Neutrophil (primary cell): ENCODE data around the gene ZNF556.
"Not testable (repeated sequence)": the region's sequence is repeated elsewhere in the genome, so short reads cannot be mapped to it uniquely, and the experiment has no call there.

Experiments
- H3K27ac ChIP-seq: fragments of 200-600 bp; sonication (generic); 2 replicates; pipeline ENCODE4 v1.5.1; 2016; ENCODE audit warnings: mild to moderate bottlenecking, moderate library complexity
- H3K27me3 ChIP-seq: fragments of 200-600 bp; sonication (generic); 2 replicates; pipeline ENCODE4 v1.6.0; 2016; ENCODE audit warnings: mild to moderate bottlenecking
- H3K36me3 ChIP-seq: fragments of 200-600 bp; sonication (generic); 2 replicates; pipeline ENCODE4 v1.5.1; 2017
- H3K4me1 ChIP-seq, 2 experiments: fragments of 200-600 bp in 1 of 2; sonication (generic) in 1 of 2; 1 replicate in 1 of 2; 2 replicates in 1 of 2; pipeline versions ENCODE4 v1.5.1 to v1.6.1; 2013 to 2016; ENCODE audit warnings: low read depth in 1 of 2, low read length in 1 of 2, mild to moderate bottlenecking in 1 of 2, moderate library complexity in 1 of 2; ENCODE audit not compliant: control insufficient read depth in 1 of 2, insufficient read depth in 1 of 2
- H3K4me3 ChIP-seq, 2 experiments: fragments of 200-600 bp in 1 of 2; sonication (generic) in 1 of 2; 1 replicate in 1 of 2; 2 replicates in 1 of 2; pipeline ENCODE4 v1.5.1; 2013 to 2016; ENCODE audit warnings: low read depth in 1 of 2, low read length in 1 of 2, mild to moderate bottlenecking in 1 of 2, moderate library complexity in 1 of 2
- H3K9me3 ChIP-seq: fragments of 200-600 bp; sonication (generic); 2 replicates; pipeline ENCODE4 v1.5.1; 2016
- TF ChIP-seq, protein P1 (sequence below): fragments of 200-600 bp; sonication (generic); IDR thresholded peaks from 2 replicates; pipeline ENCODE4 v1.5.1; 2016; ENCODE audit warnings: antibody characterized with exemption

ZNF556 gene

DNA sequence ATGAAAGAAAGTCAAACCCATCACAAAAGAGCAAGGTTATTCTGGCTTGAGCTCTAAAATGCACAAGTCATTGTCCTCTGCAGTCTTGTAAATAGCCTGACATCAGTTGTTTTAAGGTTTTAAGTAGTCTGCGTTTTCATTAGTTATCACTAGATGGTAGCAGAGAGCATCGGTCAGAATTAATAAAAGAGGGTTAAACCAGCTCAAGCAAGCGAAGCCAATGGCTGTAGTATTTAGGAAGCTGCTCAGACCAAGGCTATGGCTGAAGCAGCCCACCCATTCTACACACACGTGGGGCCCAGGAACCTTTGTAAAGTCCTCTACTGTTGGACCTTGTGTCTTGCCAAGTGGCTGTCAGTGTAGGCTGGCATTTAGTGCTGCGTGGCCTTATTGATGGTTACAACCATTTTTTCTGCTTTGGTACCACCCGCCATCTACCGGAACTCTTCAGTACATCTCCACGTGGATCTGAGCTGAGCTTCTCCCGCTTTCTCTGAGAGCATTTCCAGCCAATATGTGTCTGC is 20.3 kb downstream of the ZNF556 start:
- TF ChIP-seq, protein P1, sequence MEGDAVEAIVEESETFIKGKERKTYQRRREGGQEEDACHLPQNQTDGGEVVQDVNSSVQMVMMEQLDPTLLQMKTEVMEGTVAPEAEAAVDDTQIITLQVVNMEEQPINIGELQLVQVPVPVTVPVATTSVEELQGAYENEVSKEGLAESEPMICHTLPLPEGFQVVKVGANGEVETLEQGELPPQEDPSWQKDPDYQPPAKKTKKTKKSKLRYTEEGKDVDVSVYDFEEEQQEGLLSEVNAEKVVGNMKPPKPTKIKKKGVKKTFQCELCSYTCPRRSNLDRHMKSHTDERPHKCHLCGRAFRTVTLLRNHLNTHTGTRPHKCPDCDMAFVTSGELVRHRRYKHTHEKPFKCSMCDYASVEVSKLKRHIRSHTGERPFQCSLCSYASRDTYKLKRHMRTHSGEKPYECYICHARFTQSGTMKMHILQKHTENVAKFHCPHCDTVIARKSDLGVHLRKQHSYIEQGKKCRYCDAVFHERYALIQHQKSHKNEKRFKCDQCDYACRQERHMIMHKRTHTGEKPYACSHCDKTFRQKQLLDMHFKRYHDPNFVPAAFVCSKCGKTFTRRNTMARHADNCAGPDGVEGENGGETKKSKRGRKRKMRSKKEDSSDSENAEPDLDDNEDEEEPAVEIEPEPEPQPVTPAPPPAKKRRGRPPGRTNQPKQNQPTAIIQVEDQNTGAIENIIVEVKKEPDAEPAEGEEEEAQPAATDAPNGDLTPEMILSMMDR, result peak; percentile 16
- Histone ChIP-seq H3K27ac (no peak overlapping the region), H3K27me3 (no peaks in the 10 kb centered on the region), H3K36me3 (no peaks in the 10 kb centered on the region), H3K4me1 (peaks cover 0 to 5% of the 10 kb centered on the region in 2 experiments), H3K9me3 (no peaks in the 10 kb centered on the region), H3K4me3 (no peak overlapping the region)

DNA sequence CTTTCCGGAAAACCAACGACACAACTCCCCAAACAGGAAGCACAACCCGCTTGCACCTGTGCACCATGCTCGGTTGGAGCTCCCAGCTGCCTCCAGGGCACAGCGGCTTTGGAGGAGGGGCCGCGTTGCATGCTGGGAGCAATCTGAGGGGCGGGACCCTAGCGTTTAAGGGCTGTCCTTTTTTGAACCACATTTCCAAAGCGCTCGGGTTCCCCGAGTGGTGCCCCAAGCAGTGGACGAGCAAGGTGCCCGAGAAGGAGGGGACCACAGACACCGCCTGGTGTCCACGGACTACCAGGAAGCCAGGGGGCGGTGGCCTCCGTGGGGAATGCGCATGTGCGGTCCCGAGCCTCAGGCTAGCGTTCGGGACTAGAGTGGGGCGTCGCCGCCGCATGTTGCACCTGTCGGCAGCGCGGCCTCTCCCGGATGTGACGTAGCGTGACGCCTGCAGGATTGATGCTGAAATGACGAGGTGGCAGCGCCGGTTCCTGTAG is 21.6 kb downstream of the ZNF556 start:
- Histone ChIP-seq H3K4me3 (peak overlapping the region in 1 of 2 experiments; percentile 29), H3K27me3 (no peaks in the 10 kb centered on the region), H3K27ac (no peak overlapping the region), H3K36me3 (no peaks in the 10 kb centered on the region), H3K9me3 (no peaks in the 10 kb centered on the region), H3K4me1 (peaks cover 0 to 5% of the 10 kb centered on the region in 2 experiments)
- TF ChIP-seq, protein P1, result no peak

DNA sequence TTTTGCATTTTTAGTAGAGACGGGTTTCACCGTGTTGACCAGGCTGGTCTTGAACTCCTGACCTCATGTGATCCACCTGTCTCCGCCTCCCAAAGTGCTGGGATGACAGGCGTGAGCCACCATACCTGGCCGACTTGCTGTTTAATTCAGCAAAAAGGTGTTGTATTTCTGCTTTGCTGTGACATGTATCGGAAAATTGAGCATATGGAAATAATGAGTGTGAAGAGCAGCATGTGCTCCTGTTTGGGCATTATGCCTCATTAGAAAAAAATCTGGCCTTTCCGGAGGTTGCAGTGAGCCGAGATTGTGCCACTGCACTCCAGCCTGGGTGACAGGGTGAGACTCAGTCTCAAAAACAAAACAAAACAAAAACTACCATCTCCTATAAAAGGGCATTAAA is 23.4 kb downstream of the ZNF556 start:
- H3K4me3 ChIP-seq, H3K4me1 ChIP-seq, H3K27ac ChIP-seq, H3K36me3 ChIP-seq, H3K27me3 ChIP-seq, H3K9me3 ChIP-seq: not testable (repeated sequence)

DNA sequence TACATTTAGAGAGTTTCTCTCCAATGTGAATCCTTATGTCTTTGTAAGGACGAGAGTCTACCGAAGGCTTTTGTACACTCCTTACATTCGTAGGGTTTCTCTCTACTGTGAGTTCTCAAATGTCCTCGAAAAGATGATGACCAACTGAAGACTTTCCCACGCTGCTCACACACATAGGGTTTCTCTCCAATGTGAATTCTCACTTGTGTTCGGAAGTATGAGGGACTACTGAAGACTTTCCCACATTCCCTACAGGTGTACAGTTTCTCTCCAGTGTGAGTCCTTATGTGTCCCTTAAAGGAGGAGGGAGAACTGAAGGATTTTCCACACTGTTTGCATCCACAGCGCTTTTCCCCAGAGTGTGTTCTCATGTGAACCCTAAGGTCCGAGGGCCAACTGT is 29.6 kb downstream of the ZNF556 start:
- Histone ChIP-seq H3K27me3 (no peaks in the 10 kb centered on the region), H3K4me3 (no peak overlapping the region), H3K36me3 (no peaks in the 10 kb centered on the region), H3K27ac (no peak overlapping the region), H3K4me1 (peaks cover 9 to 15% of the 10 kb centered on the region in 2 experiments), H3K9me3 (peaks cover 7% of the 10 kb centered on the region)
- TF ChIP-seq, protein P1, result no peak

DNA sequence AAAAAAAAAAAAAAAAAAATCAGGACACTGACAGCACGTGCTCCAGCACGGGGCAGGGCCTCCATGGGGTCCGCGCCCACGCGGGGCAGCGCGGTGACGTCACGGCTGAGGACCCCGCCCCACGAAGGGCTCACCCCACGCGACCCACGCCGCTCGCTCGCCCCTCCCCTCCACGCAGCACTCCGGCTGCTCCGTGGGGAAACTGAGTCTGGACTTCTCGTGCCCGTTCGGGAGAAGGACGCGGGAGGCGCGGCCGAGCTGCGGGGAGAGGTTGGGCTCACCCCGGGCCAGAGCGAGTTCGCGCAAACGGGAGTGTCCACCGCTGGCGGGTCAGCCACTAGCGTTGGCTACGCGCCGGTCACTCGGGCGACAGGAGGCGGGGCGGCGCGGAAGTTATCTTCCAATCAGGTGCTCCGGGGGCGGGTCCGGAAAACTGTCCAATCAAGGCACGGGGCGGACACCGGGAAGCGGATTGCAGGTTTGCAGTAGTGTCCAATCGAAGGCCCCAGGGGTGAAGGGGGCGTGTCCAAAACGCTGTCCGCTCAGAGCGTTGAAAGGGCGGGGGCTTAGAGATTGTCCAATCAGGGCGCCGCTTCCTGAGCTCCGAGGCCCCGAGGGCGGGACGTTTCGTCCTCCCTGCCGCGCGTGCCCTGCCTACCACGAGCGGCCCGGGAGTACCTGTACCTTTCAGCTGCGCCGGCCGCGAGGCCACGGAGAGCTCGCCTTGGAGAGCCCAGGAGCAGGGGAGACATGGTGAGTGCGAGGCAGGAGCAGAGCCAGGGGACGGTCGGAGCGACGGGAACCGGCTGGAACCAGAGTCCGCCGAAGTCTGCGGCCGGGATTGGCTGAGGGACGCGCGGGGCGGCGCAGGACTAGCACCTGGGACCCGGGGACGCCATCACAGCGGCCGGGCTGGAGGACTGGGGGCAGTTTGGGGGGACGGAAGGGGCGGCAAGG is 33.4 kb downstream of the ZNF556 start, which contains the start of gene ZNF57:
Gene ZNF57 (plus strand): TSS at position 633 of the 957 bp plus-strand sequence. CDS start 118 bp downstream, at position 751.
- H3K27me3 ChIP-seq, result no peaks in the 10 kb centered on the region
- peaks cover 7% of the 10 kb centered on the region for H3K9me3 ChIP-seq
- peak within 1 kb of the TSS; percentile 47 for H3K27ac ChIP-seq
- peak within 1 kb of the TSS; percentile 65 to 71 for H3K4me3 ChIP-seq
- TF ChIP-seq, protein P1, result no peak
- peaks cover 9 to 15% of the 10 kb centered on the region in 2 experiments for H3K4me1 ChIP-seq
- no peaks in the 10 kb centered on the region for H3K36me3 ChIP-seq
